ENCODE data around the gene SALL4. TPM values are rescaled to one million over a fixed set of nuclear protein-coding genes. Genes with fewer than 3 reads are reported as not detected.

SALL4 gene
- total and polyA plus RNA-seq, 8 donors = under 0.01 to 2.8 (median 0.69) TPM; not detected in 4

- intact Hi-C loops (cut with DNase I; ENCODE audit: low total_unique reads) = no loop called here
- no peak overlapping the region for H3K4me3 ChIP-seq
- peaks cover 0 to 6% (median 0%) of the 10 kb centered on the region in 3 donors for H3K27me3 ChIP-seq
- no peaks in the 10 kb centered on the region for H3K36me3 ChIP-seq
- no peak for DNase-seq
- 83 to 86% (median 84%) methylated on average over 13 of the region's 13 CpGs for WGBS, 5 donors
- H3K4me1 ChIP-seq = no peaks in the 10 kb centered on the region
- H3K9me3 ChIP-seq = no peaks in the 10 kb centered on the region
- no peak for TF ChIP-seq CTCF (IDR thresholded peaks at IDR 0.05)
- no peak for TF ChIP-seq EP300 (IDR thresholded peaks at IDR 0.05)
- no peak for TF ChIP-seq POLR2A (IDR thresholded peaks at IDR 0.05)
- H3K27ac ChIP-seq = no peak overlapping the region
Observed at GRCh38 chr20:51810155-51811041, 8.1 kb upstream of the SALL4 start.

GRCh38 chr20:51807720-51808250 is 5.5 kb upstream of the SALL4 start:
- intact Hi-C loops (cut with DNase I; ENCODE audit: low total_unique reads) = no loop called here
- no peaks in the 10 kb centered on the region for H3K36me3 ChIP-seq
- DNase-seq = no peak
- no peak for TF ChIP-seq POLR2A (IDR thresholded peaks at IDR 0.05)
- TF ChIP-seq CTCF (IDR thresholded peaks at IDR 0.05) = no peak
- TF ChIP-seq POLR2AphosphoS5 (IDR thresholded peaks at IDR 0.05) = no peak
- no peak for TF ChIP-seq EP300 (IDR thresholded peaks at IDR 0.05)
- no peaks in the 10 kb centered on the region for H3K4me1 ChIP-seq
- H3K4me3 ChIP-seq = no peak overlapping the region
- WGBS, 5 donors = 65 to 68% (median 67%) methylated on average over 5 of the region's 5 CpGs
- no peaks in the 10 kb centered on the region for H3K9me3 ChIP-seq
- peaks cover 0 to 7% (median 0%) of the 10 kb centered on the region in 3 donors for H3K27me3 ChIP-seq
- H3K27ac ChIP-seq = no peak overlapping the region

- DNase-seq = peak in 1 of 2 donors; percentile 11
- Histone ChIP-seq H3K27ac (no peak overlapping the region), H3K4me3 (no peak overlapping the region), H3K4me1 (peaks cover 19 to 27% (median 26%) of the 10 kb centered on the region in 4 donors), H3K9me3 (no peaks in the 10 kb centered on the region), H3K36me3 (no peaks in the 10 kb centered on the region), H3K27me3 (peaks cover 15 to 36% (median 27%) of the 10 kb centered on the region in 3 donors)
- intact Hi-C loops (cut with DNase I; ENCODE audit: low total_unique reads) = no loop called here
- TF ChIP-seq EP300 (IDR thresholded peaks at IDR 0.05) (no peak), POLR2A (IDR thresholded peaks at IDR 0.05) (no peak), CTCF (IDR thresholded peaks at IDR 0.05) (no peak), POLR2AphosphoS5 (IDR thresholded peaks at IDR 0.05) (no peak)
- WGBS, 5 donors = 76 to 85% (median 82%) methylated on average over 7 of the region's 7 CpGs
Observed at GRCh38 chr20:51804754-51805153, 2.4 kb upstream of the SALL4 start.

- intact Hi-C loops (cut with DNase I; ENCODE audit: low total_unique reads) = no loop called here
- Histone ChIP-seq H3K4me1 (peaks cover 19 to 31% (median 27%) of the 10 kb centered on the region in 4 donors), H3K9me3 (no peaks in the 10 kb centered on the region), H3K27me3 (peaks cover 15 to 51% (median 30%) of the 10 kb centered on the region in 3 donors), H3K27ac (no peak overlapping the region), H3K36me3 (no peaks in the 10 kb centered on the region), H3K4me3 (no peak overlapping the region)
- TF ChIP-seq EP300 (IDR thresholded peaks at IDR 0.05) = no peak
- TF ChIP-seq POLR2A (IDR thresholded peaks at IDR 0.05) = no peak
- no peak for TF ChIP-seq CTCF (IDR thresholded peaks at IDR 0.05)
- no peak for TF ChIP-seq POLR2AphosphoS5 (IDR thresholded peaks at IDR 0.05)
- WGBS, 5 donors = 66 to 78% (median 71%) methylated on average over 4 of the region's 4 CpGs
- no peak for DNase-seq
Observed at GRCh38 chr20:51803148-51803854, 980 bp upstream of the SALL4 start.

Data from stomach (tissue), 9 donors.